Endothelial cell of umbilical vein (primary cell): ENCODE measurements around the gene MTCH1. TPM values are rescaled to one million over a fixed set of nuclear protein-coding genes. Genes with fewer than 3 reads are reported as not detected.

Source experiments
- BruUV-seq: library from RNA; stranded (reverse); fragments of 400-500 nt; replicated peaks from 2 replicates; lab custom pipeline; 2021; lab: Mats Ljungman, UMichigan
- CTCF ChIA-PET: fragments of 300-600, 350-600 bp; sonication (Branson Sonifier 250); formaldehyde crosslinking; loops from one replicate; lab custom pipeline; 2021; ENCODE audit warnings: antibody characterized with exemption, inconsistent platforms; lab: Charles Lee
- POLR2A ChIA-PET: fragments of 300-600, 350-600 bp; sonication (Branson Sonifier 250); formaldehyde crosslinking; loops from one replicate; lab custom pipeline; 2021; ENCODE audit warnings: antibody characterized with exemption, inconsistent platforms; lab: Charles Lee
- DNase-seq: peaks from one replicate; pipeline ENCODE4 v3.0.0-alpha.2; 2011; ENCODE audit warnings: low read depth, low spot score
- FAIRE-seq: peaks from 2 replicates; lab custom pipeline; 2011; peaks lifted over from hg19 to GRCh38; lab: Jason Lieb, UNC
- H2AFZ ChIP-seq: 2 replicates; pipeline ENCODE4 v1.6.0; 2012; ENCODE audit warnings: low read depth, low read length, control low read depth, inconsistent platforms
- H3K27ac ChIP-seq: 2 replicates; pipeline ENCODE4 v1.5.1; 2011; ENCODE audit warnings: low read depth, mild to moderate bottlenecking, control low read depth, low read length, moderate library complexity; ENCODE audit not compliant: insufficient read depth
- H3K27me3 ChIP-seq, 2 experiments: 2 replicates each; pipeline versions ENCODE4 v1.6.0 to v1.6.1; 2011; ENCODE audit warnings: low read length in 2 of 2, mixed read lengths in 1 of 2; ENCODE audit not compliant: control insufficient read depth in 2 of 2, insufficient read depth in 2 of 2
- H3K36me3 ChIP-seq, 2 experiments: 2 replicates in 1 of 2; 3 replicates in 1 of 2; pipeline ENCODE4 v1.5.1; 2011; ENCODE audit warnings: low read length in 2 of 2, mild to moderate bottlenecking in 1 of 2, moderate library complexity in 1 of 2; ENCODE audit not compliant: control insufficient read depth in 2 of 2, insufficient read depth in 2 of 2; ENCODE audit errors: extremely low read depth in 1 of 2
- H3K4me1 ChIP-seq: 3 replicates; pipeline ENCODE4 v1.5.1; 2011; ENCODE audit warnings: mild to moderate bottlenecking, low read length; ENCODE audit not compliant: control insufficient read depth, insufficient read depth; ENCODE audit errors: extremely low read depth
- H3K4me2 ChIP-seq: 2 replicates; pipeline ENCODE4 v1.6.1; 2011; ENCODE audit warnings: low read length, control low read depth, mixed read lengths; ENCODE audit not compliant: insufficient read depth
- H3K4me3 ChIP-seq, 3 experiments: fragments of 200-600 bp in 1 of 3; sonication (generic), shearing (Covaris generic) in 1 of 3; replicated peaks in 1 of 3; 2 replicates each; pipeline ENCODE4 v1.5.1; 2011 to 2016; ENCODE audit warnings: control low read depth in 3 of 3, low read length in 3 of 3, mild to moderate bottlenecking in 2 of 3, inconsistent platforms in 1 of 3, low read depth in 1 of 3, moderate library complexity in 1 of 3; ENCODE audit not compliant: insufficient read depth in 1 of 3
- H3K79me2 ChIP-seq: 2 replicates; pipeline ENCODE4 v1.6.0; 2012; ENCODE audit warnings: low read length, inconsistent platforms; ENCODE audit not compliant: control insufficient read depth, insufficient read depth
- H3K9ac ChIP-seq: replicated peaks from 2 replicates; pipeline ENCODE3; 2011; ENCODE audit warnings: low read length, control low read depth; ENCODE audit not compliant: insufficient read depth; ENCODE audit errors: extremely low read depth
- H3K9me1 ChIP-seq: replicated peaks from 3 replicates; pipeline ENCODE4 v1.6.0; 2011; ENCODE audit warnings: mild to moderate bottlenecking, low read length; ENCODE audit not compliant: control insufficient read depth, insufficient read depth; ENCODE audit errors: extremely low read depth
- H3K9me3 ChIP-seq: replicated peaks from 2 replicates; pipeline ENCODE4 v1.5.1; 2012; ENCODE audit warnings: low read length, inconsistent platforms; ENCODE audit not compliant: control insufficient read depth, insufficient read depth
- H4K20me1 ChIP-seq: replicated peaks from 2 replicates; pipeline ENCODE3; 2011; ENCODE audit warnings: mild to moderate bottlenecking, low read length; ENCODE audit not compliant: control insufficient read depth, insufficient read depth; ENCODE audit errors: extremely low read depth
- CTCF ChIP-seq, 2 donors: IDR thresholded peaks; 1 replicate in 1 of 2; 2 replicates in 1 of 2; pipeline ENCODE4 v1.5.1; 2011; ENCODE audit warnings: low read length in 2 of 2, mild to moderate bottlenecking in 2 of 2, moderate library complexity in 2 of 2, control low read depth in 1 of 2, inconsistent platforms in 1 of 2, low read depth in 1 of 2; ENCODE audit not compliant: insufficient read depth in 1 of 2; ENCODE audit errors: extremely low read depth in 1 of 2
- EZH2 ChIP-seq: IDR thresholded peaks from 2 replicates; pipeline ENCODE4 v1.6.1; 2012; ENCODE audit warnings: borderline replicate concordance, low read depth, mild to moderate bottlenecking, moderate library complexity, low read length, inconsistent platforms; ENCODE audit not compliant: severe bottlenecking
- JUN ChIP-seq: IDR thresholded peaks from 2 replicates; pipeline ENCODE4 v1.6.1; 2011; ENCODE audit warnings: borderline replicate concordance, low read depth; ENCODE audit not compliant: insufficient read length, insufficient read depth
- POLR2A ChIP-seq: IDR thresholded peaks from 2 replicates; pipeline ENCODE4 v1.6.1; 2012; ENCODE audit warnings: low read depth, mild to moderate bottlenecking, control low read depth, low read length
- POLR2AphosphoS5 ChIP-seq: IDR thresholded peaks from 2 replicates; pipeline ENCODE4 v1.6.1; 2012; ENCODE audit warnings: low read depth, mild to moderate bottlenecking, control low read depth, low read length, moderate library complexity; ENCODE audit not compliant: insufficient read depth
- dilution Hi-C: fragments of 300-500 bp; cut with MboI; formaldehyde crosslinking; loops from one replicate; pipeline ENCODE4 v1.15.0; 2019; ENCODE audit warnings: low sequenced_read_pairs; ENCODE audit not compliant: extremely low pct_ligation_motif_present
- intact Hi-C: fragments of 100-400 bp; cut with micrococcal nuclease; formaldehyde crosslinking; loops from one replicate; pipeline ENCODE4 v1.10.0; 2022
- polyA plus RNA-seq, 4 experiments: library from polyadenylated mRNA; depleted of rRNA in 3 of 4; stranded (reverse) in 3 of 4; unstranded in 1 of 4; fragments of >200 nt; gene quantifications; 2 replicates each; pipeline versions ENCODE4 v1.2.1 to v1.2.3, GENCODE V29; 2011 to 2012; ENCODE audit warnings: missing spikeins in 1 of 4
- total RNA-seq: library from RNA; stranded (reverse); gene quantifications from 2 replicates; pipeline ENCODE4 v1.2.3, GENCODE V29; 2021
- TF ChIP-seq, protein P1 (sequence below): IDR thresholded peaks from 2 replicates; pipeline ENCODE4 v1.6.1; 2011; ENCODE audit not compliant: insufficient read depth, insufficient read length

The MTCH1 gene
- total and polyA plus RNA-seq, 2 donors (not counting 3 experiments of a cell fraction or from before 2014, with no cell fraction given): 218 to 228 TPM

DNA sequence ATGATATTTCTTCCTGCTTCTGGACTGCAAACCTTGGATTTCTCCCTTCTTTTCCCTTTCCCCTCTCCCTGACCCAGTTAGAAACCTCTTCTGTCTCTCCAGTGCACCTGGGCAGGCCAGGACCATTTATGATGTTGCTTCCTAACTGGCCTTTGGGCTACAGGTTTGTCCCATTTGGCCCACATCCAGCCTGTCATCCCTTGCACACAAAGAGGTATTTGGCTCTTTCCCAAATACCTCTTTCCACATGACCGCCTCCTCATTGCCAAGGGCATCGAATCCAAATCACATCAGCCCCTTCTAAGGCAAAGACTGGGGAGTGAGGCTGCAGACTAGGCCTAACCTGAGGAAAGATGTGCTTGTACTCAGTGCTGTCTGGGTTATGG is 33.1 kb upstream of the MTCH1 start:
- H3K4me2 ChIP-seq: no peak overlapping the region
- DNase-seq (no peak), FAIRE-seq (no peak)
- dilution Hi-C loops (no loop called here), intact Hi-C loops (no loop called here)
- H3K79me2 ChIP-seq: no peaks in the 10 kb centered on the region
- no peaks in the 10 kb centered on the region for H3K9me1 ChIP-seq
- no peak overlapping the region for H3K27ac ChIP-seq
- no peaks in the 10 kb centered on the region for H4K20me1 ChIP-seq
- H3K9me3 ChIP-seq: no peaks in the 10 kb centered on the region
- H2AFZ ChIP-seq: no peak overlapping the region
- H3K27me3 ChIP-seq: no peaks in the 10 kb centered on the region
- TF ChIP-seq POLR2AphosphoS5: no peak
- TF ChIP-seq JUN: no peak
- no peak for TF ChIP-seq POLR2A
- no peak for TF ChIP-seq EZH2
- ChIA-PET CTCF (interaction anchor here (1.0 to 10.6 kb wide), 19 partner anchors 8 to 404 kb away, joined by 3 to 330 read pairs (median 22); partner anchors contain the start of genes C6orf89, FGD2 and PIM1), POLR2A (no interaction called here)
- H3K4me3 ChIP-seq: no peak overlapping the region
- H3K4me1 ChIP-seq: peaks cover 10% of the 10 kb centered on the region
- no TSS peak for BruUV-seq
- no peaks in the 10 kb centered on the region for H3K36me3 ChIP-seq
- no peak overlapping the region for H3K9ac ChIP-seq

GRCh38 chr6:37018198-37019064 is 32.4 kb upstream of the MTCH1 start:
- Histone ChIP-seq H3K4me1 (peaks cover 10% of the 10 kb centered on the region), H3K9me1 (no peaks in the 10 kb centered on the region), H4K20me1 (no peaks in the 10 kb centered on the region), H3K9ac (no peak overlapping the region), H3K4me3 (no peak overlapping the region), H3K9me3 (no peaks in the 10 kb centered on the region), H3K36me3 (no peaks in the 10 kb centered on the region), H3K4me2 (no peak overlapping the region), H2AFZ (peak overlapping the region; percentile 23), H3K27ac (no peak overlapping the region), H3K27me3 (no peaks in the 10 kb centered on the region), H3K79me2 (no peaks in the 10 kb centered on the region)
- intact Hi-C loops: loop anchor here (1.0 kb wide), 7 partner anchors 32 to 252 kb away; partner anchors contain the start of genes C6orf89 and MTCH1
- BruUV-seq: no TSS peak
- TF ChIP-seq CTCF (IDR thresholded peaks at IDR 0.05; ENCODE audit: extremely low read depth in 1 of 2, insufficient read depth in 1 of 2, low read depth in 1 of 2, low read length in 2 of 2) (peak; percentile 93 to 97), POLR2A (no peak)
- TF ChIP-seq, protein P1, sequence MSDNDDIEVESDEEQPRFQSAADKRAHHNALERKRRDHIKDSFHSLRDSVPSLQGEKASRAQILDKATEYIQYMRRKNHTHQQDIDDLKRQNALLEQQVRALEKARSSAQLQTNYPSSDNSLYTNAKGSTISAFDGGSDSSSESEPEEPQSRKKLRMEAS: no peak
- dilution Hi-C loops: no loop called here
- ChIA-PET CTCF (interaction anchor here (0.6 to 10.6 kb wide), 85 partner anchors 8 to 679 kb away, joined by 3 to 330 read pairs (median 5); partner anchors contain the start of genes C6orf89, FGD2, MDGA1 and MTCH1), POLR2A (interaction anchor here (0.7 kb wide), 1 partner anchor 28 kb away, joined by 3 read pairs; no protein-coding TSS in a partner anchor)
- peak; percentile 85 for DNase-seq
- peak; percentile 97 for FAIRE-seq
